Lung (tissue), 12 donors: ENCODE measurements around the gene TMEM92. TPM values are rescaled to one million over a fixed set of nuclear protein-coding genes. Genes with fewer than 3 reads are reported as not detected.

Experiments
- ATAC-seq: fragments of 200-7000 bp; cut with Tn5 transposase; one replicate; pipeline ENCODE4 v1.9.1; 2020; ENCODE audit warnings: moderate number of reproducible peaks; ENCODE audit not compliant: insufficient read depth, low FRiP score
- DNase-seq, 3 donors: peaks; one replicate each; pipeline ENCODE4 v3.0.0-alpha.2; 2013 to 2017
- H3K27ac ChIP-seq, 2 donors: one replicate each; pipeline ENCODE4 v1.5.1; 2013; ENCODE audit warnings: mild to moderate bottlenecking in 2 of 2, moderate library complexity in 2 of 2, control low read depth in 1 of 2, inconsistent platforms in 1 of 2, low read depth in 1 of 2, low read length in 1 of 2
- H3K27me3 ChIP-seq, 3 donors: one replicate each; pipeline ENCODE4 v1.5.1; 2013; ENCODE audit warnings: low read length in 2 of 3; ENCODE audit not compliant: control insufficient read depth in 3 of 3, insufficient read depth in 3 of 3
- H3K36me3 ChIP-seq, 4 donors: one replicate each; pipeline ENCODE4 v1.5.1; 2013; ENCODE audit warnings: low read length in 4 of 4, mild to moderate bottlenecking in 1 of 4, moderate library complexity in 1 of 4; ENCODE audit not compliant: control insufficient read depth in 4 of 4, insufficient read depth in 4 of 4
- H3K4me1 ChIP-seq, 5 donors: one replicate each; pipeline ENCODE4 v1.5.1; 2013; ENCODE audit warnings: low read length in 5 of 5, mild to moderate bottlenecking in 2 of 5, moderate library complexity in 1 of 5; ENCODE audit not compliant: control insufficient read depth in 5 of 5, insufficient read depth in 5 of 5
- H3K4me3 ChIP-seq: one replicate; pipeline ENCODE4 v1.5.1; 2013; ENCODE audit warnings: mild to moderate bottlenecking, control low read depth, moderate library complexity
- H3K9ac ChIP-seq, 2 donors: one replicate each; pipeline ENCODE4 v1.5.1; 2013; ENCODE audit warnings: low read length in 2 of 2, control low read depth in 1 of 2; ENCODE audit not compliant: insufficient read depth in 1 of 2
- H3K9me3 ChIP-seq, 4 donors: one replicate each; pipeline ENCODE4 v1.5.1; 2013; ENCODE audit warnings: low read length in 3 of 4, mild to moderate bottlenecking in 1 of 4, moderate library complexity in 1 of 4; ENCODE audit not compliant: control insufficient read depth in 4 of 4, insufficient read depth in 3 of 4
- CTCF ChIP-seq: IDR thresholded peaks from 2 replicates; pipeline ENCODE4 v1.5.1; 2012; ENCODE audit warnings: mild to moderate bottlenecking; ENCODE audit errors: control extremely low read depth, extremely low read depth
- WGBS, 2 donors: extraction: QIAGEN DNeasy Blood & Tissue Kit; methylation state at CpG; one replicate each; pipeline ENCODE4 v1.1.7; 2013; 5-methylcytosine and 5-hydroxymethylcytosine counted together
- polyA plus RNA-seq, 2 donors: library from polyadenylated mRNA; stranded (reverse); fragments of 200-250 nt; gene quantifications; one replicate each; pipeline ENCODE4 v1.2.1, GENCODE V29; 2013
- total RNA-seq, 2 donors: library from RNA; depleted of rRNA in 1 of 2; stranded (reverse); fragments of >200 nt in 1 of 2; gene quantifications; one replicate each; pipeline ENCODE4 v1.2.1, GENCODE V29; 2014 to 2021
- donor health status: control.
- donor health status: control.
- donor health status: Bipolar disorder and iron deficiency.
- donor health status: healthy.
- donor health status: DM: yes; HTN: yes; CAD: no.

The TMEM92 gene
- total and polyA plus RNA-seq, 4 donors: 0.63 to 8.0 (median 5.9) TPM

GRCh38 chr17:50289278-50289677 lies 15.0 kb downstream of the TMEM92 start:
- H3K9ac ChIP-seq: no peak overlapping the region

GRCh38 chr17:50289991-50290702 lies 15.9 kb downstream of the TMEM92 start:
- Histone ChIP-seq H3K4me1 (peaks cover 0 to 16% (median 7%) of the 10 kb centered on the region in 5 donors), H3K36me3 (no peaks in the 10 kb centered on the region), H3K9me3 (no peaks in the 10 kb centered on the region), H3K27me3 (no peaks in the 10 kb centered on the region), H3K27ac (peak overlapping the region; percentile 70 to 88), H3K9ac (no peak overlapping the region), H3K4me3 (no peak overlapping the region)
- TF ChIP-seq CTCF: no peak
- DNase-seq (peak; percentile 41 to 81 (median 58)), ATAC-seq (peak; percentile 86)
- WGBS, 2 donors: 30 to 38% methylated on average over 8 of the region's 8 CpGs

More at GRCh38 chr17:50289278-50289677, 15.0 kb downstream of the TMEM92 start:
- Histone ChIP-seq H3K27me3 (no peaks in the 10 kb centered on the region), H3K9me3 (no peaks in the 10 kb centered on the region), H3K27ac (peak overlapping the region in 1 of 2 donors; percentile 88), H3K36me3 (no peaks in the 10 kb centered on the region), H3K4me1 (peaks cover 0 to 16% (median 7%) of the 10 kb centered on the region in 5 donors), H3K4me3 (no peak overlapping the region)
- DNase-seq (no peak), ATAC-seq (no peak)
- no peak for TF ChIP-seq CTCF
- 73 to 89% methylated on average over 3 of the region's 3 CpGs for WGBS, 2 donors

DNA sequence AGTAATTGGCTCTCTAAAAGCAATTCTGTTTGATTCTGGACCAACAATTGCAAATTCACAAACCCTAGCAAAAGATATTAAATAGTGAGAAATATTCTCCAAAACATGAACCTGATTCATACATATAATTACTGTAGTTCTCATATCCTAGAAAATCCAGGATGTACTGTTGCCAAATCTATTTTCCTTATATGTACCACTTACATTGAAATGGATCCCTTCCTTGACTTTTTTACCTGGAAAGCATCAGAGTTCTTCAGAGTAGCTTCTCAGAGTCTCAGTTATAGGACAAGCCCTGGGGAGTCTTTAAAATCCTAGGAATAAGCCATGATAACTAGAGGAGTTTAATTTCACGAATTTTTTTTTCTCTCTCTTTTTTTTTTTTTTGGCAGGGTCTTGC lies 16.7 kb downstream of the TMEM92 start:
- Histone ChIP-seq H3K36me3 (no peaks in the 10 kb centered on the region), H3K4me3 (no peak overlapping the region), H3K9me3 (no peaks in the 10 kb centered on the region), H3K9ac (no peak overlapping the region), H3K27me3 (no peaks in the 10 kb centered on the region), H3K4me1 (peaks cover 0 to 16% (median 7%) of the 10 kb centered on the region in 5 donors), H3K27ac (no peak overlapping the region)
- no peak for TF ChIP-seq CTCF
- DNase-seq (no peak), ATAC-seq (no peak)
- 61 to 67% methylated on average over 1 of the region's 1 CpG for whole genome bisulfite sequencing, 2 donors
